Skin of body (tissue), 2 donors: ENCODE measurements around the gene OSGIN1. TPM values are rescaled to one million over a fixed set of nuclear protein-coding genes. Genes with fewer than 3 reads are reported as not detected.
"Not testable (repeated sequence)": the region's sequence is repeated elsewhere in the genome, so short reads cannot be mapped to it uniquely, and the experiment has no call there.

Experiments
- DNase-seq: peaks from one replicate; lab custom pipeline; 2025; lab: John Stamatoyannopoulos, UW
- total RNA-seq: library from RNA; depleted of rRNA; stranded (reverse); fragments of >200 nt; gene quantifications from one replicate; pipeline ENCODE4 v1.2.3, GENCODE V29; 2014

OSGIN1 gene
- total RNA-seq, 1 donor from 2014 or later = 0.30 TPM

DNA sequence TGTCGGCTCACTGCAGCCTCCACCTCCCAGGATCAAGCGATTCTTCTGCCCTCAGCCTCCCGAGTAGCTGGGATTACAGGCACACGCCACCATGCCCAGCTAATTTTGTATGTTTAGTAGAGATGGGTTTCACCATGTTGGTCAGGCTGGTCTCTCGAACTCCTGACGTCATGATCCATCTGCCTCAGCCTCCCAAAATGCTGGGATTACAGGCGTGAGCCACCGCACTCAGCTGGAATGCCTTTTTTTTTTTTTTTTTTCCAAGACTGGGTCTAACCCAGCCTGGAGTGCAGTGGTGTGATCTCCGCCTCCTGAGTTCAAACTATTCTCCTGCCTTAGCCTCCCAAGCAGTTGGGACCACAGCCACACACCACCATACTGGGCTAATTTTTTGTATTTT is 11.5 kb upstream of the OSGIN1 start:
- DNase-seq = not testable (repeated sequence)

DNA sequence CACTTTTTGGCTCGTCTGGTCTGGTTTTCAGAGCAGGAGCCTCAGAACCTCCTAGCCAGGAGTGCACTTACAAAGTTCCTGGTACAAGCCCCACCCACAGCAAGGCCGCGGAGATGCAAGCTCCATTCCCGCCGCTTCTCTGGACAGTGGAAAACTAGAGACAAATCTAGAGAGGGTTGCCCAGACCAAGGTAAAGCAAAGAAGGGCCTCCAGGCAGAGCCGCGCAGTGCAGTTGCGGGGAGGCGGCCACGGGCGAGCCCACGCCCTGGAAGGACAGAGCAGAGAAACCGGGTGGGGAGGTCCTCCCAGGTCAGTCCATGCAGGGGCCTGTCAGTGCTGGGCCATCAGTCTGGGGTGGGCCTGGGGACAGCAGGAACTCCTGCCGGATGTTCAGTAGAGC is 11.0 kb upstream of the OSGIN1 start:
- DNase-seq = no peak

DNA sequence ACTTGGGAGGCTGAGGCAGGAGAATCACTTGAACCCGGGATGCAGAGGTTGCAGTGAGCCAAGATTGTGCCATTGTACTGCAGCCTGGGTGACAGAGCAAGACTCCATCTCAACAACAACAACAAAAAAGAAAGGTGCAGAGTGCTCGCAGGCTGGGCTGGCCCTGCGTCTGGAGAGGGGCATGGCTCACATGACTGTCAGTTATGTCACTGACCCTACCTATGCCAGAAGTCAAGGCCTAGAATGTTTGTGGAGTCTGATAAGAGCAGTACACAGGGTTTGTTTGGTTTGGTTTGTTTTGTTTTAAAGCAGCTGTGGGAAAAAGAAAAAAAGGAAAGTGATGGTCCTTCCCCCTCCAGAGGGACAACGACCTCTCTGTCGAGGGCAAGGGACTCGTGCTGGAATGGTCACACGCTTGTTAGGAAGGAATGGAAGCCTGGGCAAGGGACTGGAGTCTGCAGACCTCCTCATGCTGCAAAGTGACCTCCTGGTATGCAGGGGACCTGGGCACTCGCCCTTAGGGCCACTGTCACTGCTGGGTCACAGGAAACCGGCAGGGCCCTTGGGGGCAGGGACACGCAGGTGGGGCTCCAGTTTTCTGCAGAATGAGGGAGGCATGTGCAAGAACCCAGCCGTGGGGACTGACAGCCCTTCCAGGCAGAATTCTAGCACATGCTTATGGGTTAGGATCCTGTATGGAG is 10.1 kb upstream of the OSGIN1 start:
- DNase-seq = no peak

DNA sequence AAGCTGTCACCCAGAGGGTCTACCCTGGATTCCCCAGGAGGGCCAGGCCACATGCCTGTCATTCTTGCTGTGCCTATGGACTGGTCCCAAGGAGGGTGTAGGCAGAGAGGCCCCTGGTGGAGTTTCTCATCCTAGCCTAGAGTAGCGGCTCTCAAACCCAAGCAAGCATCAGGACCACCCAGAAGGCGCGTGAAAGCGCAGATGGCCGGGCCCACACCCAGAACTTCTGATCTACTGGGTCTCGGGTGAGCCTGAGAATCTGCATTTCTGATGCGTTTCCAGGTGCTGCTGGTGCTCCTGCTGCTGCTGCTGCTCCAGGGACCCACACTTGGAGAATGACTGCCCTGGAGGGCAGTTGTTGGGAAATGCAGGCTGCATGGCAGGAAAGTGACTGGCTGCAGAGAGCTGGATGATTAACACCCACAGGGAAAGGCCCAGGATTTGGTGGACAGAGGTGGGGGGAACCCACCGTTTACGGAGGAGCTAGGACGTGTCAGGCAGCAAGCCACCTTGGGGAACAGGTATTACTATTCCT is 9.5 kb upstream of the OSGIN1 start:
- no peak for DNase-seq

DNA sequence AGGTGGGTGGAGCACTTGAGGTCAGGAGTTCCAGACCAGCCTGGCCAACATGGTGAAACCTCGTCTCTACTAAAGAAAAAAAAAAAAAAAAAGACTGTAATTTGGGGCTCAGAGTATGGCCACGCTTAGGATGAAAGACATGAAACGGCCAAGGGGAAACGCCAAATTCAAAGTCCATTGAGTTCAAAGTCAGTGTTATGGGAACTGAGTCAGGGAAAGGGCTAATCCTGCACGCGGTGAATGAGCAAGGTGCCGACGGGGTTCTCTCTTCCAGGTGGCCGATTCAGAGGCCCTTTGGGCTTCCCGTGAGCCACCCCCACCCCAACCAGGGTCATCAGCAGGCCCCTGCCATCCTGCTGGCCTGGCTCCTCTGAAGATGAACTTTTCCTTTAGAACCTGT is 7.5 kb upstream of the OSGIN1 start:
- DNase-seq = no peak

DNA sequence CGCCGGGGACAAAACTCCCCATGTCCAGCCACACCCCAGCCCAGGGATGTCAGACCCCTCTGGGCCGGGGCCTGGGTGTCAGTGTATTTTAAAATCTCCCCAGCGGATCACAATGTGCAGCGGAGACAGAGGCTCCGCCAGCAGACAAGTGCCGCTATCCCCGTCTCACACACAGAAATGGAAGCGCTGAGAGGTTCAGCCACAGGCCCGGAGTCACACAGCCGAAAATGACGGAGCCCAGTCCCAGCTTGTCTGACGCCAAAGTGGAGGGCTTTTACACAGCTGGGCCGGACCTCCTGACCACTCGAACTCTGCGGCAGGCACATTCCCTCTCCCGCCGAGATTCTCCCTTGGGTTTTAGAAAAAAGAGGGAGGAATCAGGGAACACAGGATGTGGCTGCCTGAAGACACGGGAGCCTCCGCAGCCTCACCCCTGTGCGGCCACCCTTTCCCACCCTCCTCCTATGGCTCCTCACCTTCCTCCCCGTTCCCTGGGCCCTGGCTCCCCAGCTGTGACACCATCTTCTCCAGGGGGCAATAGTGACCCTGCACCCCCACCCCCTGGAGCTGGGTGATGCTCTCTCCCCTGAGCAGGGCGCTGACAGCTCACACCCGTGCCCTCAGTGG is 6.8 kb upstream of the OSGIN1 start:
- no peak for DNase-seq

DNA sequence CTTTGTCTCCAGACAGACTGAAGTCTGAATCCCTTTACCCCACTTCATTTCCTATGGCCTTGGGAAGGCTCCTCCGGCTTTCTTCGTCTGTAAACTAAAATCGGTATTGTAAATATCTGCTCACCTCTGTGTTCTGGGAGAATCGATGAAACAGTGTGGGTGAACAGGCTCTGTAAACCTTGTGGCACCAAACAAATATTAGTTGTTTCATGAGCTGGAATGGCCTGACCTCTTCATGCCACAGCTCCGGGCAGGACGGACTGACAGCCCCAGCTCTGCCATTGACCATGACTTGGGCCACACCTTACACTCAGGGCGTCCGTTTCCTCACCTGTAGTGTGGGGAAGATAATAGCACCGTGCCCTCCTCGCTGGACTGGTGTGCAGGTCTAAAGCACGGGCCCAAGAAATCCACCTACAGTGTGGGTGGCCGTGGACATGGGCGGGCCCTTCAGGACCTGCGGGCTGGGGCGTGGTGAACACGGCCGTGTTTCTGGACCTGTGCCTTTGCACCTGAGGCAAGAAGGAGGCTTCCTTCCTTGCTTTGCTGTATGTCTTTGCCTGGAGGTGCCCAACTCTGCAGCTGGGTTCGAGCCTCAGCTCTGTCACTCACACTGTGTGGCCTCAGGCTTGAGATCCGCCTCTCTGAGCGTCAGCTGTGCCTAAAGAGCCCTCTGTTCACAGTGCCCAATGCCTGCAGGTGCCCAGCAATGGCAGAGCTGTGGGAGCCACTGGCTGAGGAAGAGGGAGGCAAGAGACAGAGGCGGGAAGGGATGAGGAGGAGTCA is 6.1 kb upstream of the OSGIN1 start:
- no peak for DNase-seq

DNA sequence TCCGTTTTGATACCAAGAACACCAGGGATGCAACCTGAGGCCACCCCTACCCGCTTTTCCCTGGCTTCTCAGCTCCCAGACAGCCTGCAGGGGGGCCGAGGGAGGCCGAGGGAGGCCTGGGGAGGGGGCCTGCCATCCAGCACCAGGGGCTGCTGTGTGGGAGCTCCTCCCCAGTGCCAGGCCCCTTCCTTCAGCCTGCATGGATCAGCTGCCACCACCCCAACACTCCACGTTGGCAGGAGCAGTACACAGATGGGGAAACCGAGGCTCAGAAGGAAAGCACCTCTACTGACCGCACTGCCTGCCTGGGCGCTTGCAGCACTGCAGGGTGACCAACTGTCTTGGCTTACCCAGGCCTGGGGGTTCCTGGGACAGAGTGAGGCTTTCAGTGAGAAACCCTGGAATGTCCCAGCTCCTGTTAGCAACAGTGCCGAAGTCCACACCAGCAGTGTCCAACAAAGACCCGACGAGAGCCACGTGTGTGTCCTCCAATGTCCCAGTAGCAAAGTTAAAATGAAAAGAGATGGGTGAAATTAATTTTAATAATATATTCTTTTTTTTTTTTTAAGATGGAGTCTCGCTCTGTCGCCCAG is 5.3 kb upstream of the OSGIN1 start:
- no peak for DNase-seq

DNA sequence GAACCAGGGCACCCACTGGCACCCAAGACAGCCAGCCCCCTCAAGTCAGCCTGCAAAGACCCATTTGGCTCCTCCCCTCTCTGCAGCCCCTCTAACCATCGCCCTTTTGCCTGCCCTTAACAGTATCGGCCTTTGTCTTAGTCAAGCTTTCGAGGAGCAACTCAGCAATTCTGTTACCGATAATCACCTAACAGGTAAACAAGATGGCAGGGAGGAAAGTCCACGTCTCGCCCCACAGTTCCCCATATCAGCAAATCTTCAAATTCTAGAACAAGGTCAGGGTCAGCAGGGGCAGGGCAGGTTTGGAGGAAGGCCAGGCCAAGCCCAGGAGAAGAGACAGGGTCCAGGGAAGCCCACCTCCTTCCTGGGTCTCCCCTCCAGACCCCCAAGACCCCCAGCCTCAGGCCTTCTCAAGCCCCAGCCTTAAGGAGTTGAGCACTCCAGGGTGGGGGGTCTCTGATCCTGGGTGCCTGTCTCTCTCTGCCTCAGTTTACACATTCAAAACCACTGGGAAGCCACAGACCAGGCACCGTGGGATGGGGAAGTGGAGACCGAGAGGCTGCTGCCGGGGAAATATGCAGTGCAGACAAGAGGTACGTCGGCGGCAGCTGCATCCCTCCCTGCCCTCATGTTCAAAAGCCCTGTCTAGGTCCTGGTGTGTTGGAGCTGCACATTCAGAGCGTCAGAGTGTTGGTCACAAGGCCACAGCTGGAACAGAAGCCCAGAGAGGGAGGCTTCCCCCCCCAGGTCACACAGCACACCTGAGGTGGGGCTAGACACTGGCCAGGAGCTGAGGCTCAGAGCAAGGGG is 3.9 kb upstream of the OSGIN1 start:
- DNase-seq = no peak

DNA sequence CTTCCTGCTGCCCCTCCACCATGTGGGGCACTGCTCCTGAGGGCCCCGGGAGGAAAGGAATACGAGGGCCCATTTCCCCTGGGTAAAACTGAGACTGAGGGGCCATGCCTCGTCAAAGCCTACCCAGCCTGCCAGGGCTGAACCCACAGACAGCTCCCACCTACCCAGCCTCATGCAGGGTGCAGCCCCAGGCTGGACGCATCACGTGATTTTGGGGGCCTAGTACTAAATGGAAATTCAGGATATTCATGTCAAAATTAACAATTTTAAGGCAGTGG is 3.4 kb upstream of the OSGIN1 start:
- DNase-seq = no peak

DNA sequence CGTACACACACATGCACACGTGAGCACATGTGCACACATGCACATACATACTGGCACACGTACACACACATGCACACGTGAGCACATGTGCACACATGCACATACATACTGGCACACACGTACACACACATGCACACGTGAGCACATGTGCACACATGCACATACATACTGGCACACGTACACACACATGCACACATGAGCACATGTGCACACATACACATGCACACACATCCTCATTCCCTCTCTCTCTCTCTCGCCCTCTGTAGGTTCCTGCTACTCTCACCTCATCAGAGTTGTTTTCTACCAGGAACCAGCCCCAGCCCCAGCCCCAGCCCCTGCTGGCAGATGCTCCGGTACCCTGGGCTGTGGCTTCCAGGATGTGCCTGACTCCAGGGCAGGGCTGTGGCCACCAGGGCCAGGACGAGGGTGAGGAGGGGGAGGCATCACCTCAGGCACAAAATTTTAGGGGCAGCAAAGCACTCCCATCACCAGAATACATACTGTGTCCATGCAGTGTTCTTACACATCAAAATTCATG is 2.1 kb upstream of the OSGIN1 start:
- not testable (repeated sequence) for DNase-seq

DNA sequence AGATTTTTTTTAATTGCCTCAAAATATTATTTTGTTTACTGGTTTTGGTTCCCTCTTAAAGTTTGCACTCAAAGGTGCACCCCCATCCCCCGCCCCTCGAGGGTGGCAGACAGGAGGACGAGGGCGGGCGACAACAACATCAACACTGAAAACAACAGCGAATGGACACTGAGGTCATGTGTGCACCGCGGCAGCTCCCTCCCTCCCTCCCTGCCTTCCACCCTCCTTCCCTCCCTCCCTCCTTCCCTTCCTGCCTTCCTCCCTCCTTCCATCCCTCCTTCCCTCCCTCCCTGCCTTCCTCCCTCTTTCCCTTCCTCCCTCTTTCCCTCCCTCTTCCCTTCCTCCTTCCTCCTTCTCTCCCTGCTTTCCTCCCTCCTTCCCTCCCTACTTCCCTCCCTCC is 1.5 kb upstream of the OSGIN1 start:
- no peak for DNase-seq

DNA sequence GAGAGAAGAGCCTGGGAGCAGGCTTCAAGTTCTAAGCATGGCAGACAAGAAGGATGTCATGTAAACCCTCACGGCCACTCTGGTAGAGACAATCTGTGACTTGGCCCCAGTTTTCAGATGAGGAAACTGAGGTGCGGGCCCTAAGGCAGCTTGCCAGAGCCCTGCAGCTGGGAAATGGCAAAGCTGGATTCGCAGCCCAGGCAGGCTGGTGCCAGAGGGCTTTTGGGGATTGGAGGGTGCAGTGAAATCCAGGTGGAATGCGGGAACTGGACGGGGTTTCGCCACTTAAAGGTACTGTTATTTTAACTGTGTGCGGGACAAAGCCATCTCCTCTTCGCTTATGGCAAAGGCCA is 477 bp upstream of the OSGIN1 start:
- no peak for DNase-seq

DNA sequence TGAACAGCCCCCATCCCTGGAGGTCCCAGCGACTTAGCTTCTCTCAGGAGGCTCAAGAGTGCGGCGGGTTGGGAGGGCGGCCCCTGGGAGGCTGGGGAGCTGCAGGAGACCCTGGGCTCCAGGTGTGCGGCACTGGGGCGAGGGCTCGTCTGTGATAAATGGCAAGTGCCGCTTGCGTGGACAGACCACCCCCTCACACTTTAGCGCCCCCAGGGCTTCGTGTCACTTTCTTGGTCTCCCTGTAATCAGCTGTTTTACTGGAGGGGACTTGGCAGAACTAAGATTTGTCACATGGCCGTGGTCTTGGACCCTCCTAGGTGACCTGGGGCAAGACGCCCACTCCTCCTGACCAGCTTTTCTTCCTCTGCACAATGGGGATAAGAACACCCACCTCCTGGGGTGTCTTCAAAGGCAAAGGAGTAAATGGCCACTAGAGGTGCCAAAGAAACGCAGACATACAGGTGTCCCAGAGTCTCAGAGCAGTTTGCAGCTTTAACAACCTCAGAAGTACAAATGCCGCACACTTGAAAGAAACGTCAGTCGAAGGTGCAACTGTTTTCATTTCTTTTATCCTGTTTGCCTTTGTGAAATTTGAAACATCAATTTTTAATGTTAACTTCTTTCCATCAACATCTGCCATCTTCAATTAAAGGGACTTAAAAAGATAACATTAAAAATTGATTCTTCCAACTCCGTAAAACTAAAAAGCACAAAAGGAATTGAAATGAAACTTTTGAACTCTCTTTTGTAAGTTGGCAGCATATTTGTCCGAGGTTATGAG is 946 bp downstream of the OSGIN1 start:
- DNase-seq = no peak

DNA sequence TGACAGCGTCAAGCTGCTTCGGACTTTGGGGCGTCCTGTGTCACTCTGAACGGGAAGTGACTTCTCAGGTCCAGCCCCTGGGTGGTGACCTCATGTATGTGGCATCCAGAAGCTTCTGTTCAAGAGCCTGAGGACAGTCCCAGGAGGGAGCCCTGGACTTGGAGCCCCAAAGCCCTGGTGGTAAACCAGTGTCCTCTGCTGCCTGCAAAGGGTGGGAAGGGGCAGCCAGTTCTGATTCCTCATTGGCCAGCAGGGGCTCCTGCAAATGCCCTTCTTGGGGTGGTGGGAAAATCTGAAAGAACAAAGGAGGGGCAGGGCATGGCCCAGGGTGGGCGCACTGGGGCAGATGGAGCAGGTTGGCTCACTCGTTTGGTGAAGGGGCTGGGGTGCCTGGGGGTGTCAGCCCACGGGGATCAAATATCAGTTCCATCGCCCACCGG is 1.6 kb downstream of the OSGIN1 start:
- DNase-seq = no peak

DNA sequence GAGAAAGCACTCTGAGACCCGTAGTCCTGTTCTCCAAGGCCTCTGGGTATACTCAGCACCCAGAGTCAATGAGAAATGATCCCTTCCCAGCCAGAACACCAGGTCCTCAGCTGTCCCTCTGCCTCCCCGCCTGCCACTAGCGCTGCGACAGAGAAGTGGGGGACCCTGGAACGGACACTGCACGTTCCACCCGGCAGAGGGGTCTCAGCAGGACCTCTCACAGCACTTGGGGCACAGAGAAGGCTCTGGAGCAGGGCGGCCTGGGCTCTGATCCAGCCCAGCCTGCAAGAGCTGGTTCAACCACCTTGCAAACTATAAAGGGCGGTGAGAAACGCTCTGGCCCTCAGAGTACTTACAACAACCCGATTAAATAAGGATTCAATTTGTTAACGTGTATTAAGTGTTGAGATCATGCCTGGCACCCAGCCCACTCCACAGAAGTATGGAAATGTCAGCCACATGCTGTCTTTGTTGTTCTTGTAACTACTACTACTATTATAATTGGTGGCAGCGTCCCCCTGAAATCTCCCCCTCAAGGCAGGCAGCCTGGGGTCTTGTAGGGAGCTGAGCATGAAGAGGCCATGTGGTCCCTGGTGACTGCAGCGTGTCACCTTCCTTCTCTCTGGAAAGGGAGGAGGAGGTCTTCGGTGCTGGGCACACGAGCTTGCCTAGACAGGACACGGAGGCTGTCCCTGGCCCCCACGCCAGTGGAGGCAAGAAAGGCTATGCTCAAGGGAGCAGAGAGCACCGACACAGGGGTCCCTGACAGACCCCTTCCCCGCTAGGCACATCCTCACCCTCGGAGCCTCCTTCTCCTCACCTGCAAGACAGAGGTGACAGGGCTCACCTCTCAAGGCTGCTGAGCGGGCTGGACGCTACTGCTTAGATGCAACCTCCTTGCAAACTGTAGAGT is 2.4 kb downstream of the OSGIN1 start:
- DNase-seq = peak; percentile 38

DNA sequence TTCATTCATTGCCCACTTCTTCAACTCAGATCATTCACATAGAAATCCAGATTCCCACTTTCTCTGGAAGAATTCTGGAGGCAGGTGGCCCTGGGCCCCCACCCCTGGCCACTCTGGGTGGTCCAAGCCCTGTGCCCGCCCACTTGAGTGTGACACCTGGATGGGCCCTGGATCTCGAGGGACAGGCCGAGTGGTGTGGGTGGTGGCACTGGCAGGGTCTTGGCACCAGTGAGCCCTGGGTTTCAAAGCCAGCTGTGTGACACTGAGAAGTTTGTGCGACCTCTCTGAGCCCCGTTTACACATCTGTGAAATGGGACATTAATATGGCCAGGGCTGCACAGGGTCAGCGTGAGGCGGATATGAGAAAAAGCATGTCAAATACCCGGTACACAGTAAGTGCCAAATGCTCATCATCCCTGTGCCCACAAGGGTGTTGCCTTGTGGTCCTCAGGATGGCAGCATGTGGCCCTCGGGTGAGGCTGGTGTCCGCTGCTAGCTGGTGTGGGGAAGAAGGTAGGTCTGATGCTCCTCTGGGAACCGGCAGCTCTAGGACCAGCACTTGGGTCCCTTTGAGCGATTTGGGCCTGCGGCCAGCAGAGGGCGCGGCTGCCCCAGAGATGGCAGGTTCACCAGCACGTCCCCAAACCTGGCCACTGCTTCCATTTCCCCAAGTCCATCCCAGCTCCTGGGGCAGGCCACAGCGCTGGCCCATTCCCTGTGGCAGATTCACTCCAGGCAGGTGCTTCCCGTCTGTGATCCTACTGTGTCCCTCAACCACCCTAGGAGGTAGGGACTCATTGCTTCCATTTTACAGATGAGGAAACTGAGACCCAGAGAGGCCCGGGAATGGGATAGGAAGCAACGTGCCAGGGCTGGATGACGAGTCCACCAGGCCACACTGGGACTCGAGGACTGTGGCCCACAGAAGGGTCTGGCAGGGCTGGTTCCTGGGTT is 3.6 kb downstream of the OSGIN1 start:
- DNase-seq = peak; percentile 39

DNA sequence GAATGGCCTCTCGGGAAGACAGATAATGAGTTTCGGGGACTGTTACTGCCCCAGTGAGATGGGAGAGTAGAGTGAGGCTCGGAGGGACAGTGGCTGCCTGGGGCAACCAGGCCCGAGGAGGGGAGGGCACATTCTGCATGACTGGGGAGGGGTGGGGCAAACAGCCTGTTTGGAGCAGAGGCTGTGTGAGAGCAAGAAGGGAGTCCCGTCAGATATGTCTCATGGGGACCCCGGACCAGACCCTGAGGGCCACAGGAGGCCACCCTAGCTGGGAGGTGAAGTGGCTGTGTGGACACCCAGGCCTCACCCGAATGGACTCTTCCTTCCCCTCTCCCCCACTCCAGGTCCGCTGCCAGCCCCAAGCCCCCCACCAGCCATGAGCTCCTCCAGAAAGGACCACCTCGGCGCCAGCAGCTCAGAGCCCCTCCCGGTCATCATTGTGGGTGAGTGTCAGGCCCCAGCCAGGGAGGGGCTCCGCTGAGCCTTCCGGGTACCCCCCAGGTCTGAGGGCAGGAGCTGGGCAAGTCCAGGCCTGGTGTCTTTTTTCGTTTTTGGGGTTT is 4.3 kb downstream of the OSGIN1 start:
- no peak for DNase-seq
